HCT116 (cell line): ENCODE results near the gene ARL2.

Experiments
- CEBPB ChIP-seq: IDR thresholded peaks from 2 replicates; pipeline ENCODE4 v1.6.1; 2012; ENCODE audit warnings: low read depth
- EGR1 ChIP-seq: IDR thresholded peaks from 2 replicates; pipeline ENCODE4 v1.6.1; 2012; ENCODE audit warnings: low read depth
- ELF1 ChIP-seq: IDR thresholded peaks from 2 replicates; pipeline ENCODE4 v1.6.1; 2012; ENCODE audit warnings: low read depth, borderline replicate concordance
- EZH2 ChIP-seq: fragments of 200-600 bp; sonication (generic); IDR thresholded peaks from 2 replicates; pipeline ENCODE4 v1.6.1; 2017; ENCODE audit warnings: antibody characterized with exemption, mixed run types
- SRF ChIP-seq: IDR thresholded peaks from 2 replicates; pipeline ENCODE4 v1.6.1; 2012; ENCODE audit warnings: low read depth
- YY1 ChIP-seq: IDR thresholded peaks from 2 replicates; pipeline ENCODE4 v1.6.1; 2011; ENCODE audit warnings: low read length, low read depth, moderate library complexity, mild to moderate bottlenecking; ENCODE audit not compliant: insufficient replicate concordance; ENCODE audit errors: extremely low read depth
- TF ChIP-seq, protein P1 (sequence below): IDR thresholded peaks from 2 replicates; pipeline ENCODE4 v1.6.1; 2011; ENCODE audit warnings: mild to moderate bottlenecking, low read length, moderate library complexity; ENCODE audit not compliant: insufficient replicate concordance; ENCODE audit errors: extremely low read depth
- TF ChIP-seq, protein P2 (sequence below), 3 experiments: fragments of 200-600 bp in 1 of 3; sonication (generic) in 1 of 3; IDR thresholded peaks in 2 of 3; conservative IDR thresholded peaks in 1 of 3; 2 replicates each; pipeline ENCODE4 v1.5.1; 2012 to 2017; ENCODE audit warnings: low read depth in 2 of 3, low read length in 2 of 3, antibody characterized with exemption in 1 of 3, borderline replicate concordance in 1 of 3, control low read depth in 1 of 3, mild to moderate bottlenecking in 1 of 3, mixed read lengths in 1 of 3, mixed run types in 1 of 3, moderate library complexity in 1 of 3; ENCODE audit not compliant: insufficient read depth in 1 of 3
- TF ChIP-seq, protein P3 (sequence below): IDR thresholded peaks from 2 replicates; pipeline ENCODE4 v1.6.1; 2012; ENCODE audit warnings: low read depth
- TF ChIP-seq, protein P4 (sequence below): IDR thresholded peaks from 2 replicates; pipeline ENCODE4 v1.6.1; 2012

DNA sequence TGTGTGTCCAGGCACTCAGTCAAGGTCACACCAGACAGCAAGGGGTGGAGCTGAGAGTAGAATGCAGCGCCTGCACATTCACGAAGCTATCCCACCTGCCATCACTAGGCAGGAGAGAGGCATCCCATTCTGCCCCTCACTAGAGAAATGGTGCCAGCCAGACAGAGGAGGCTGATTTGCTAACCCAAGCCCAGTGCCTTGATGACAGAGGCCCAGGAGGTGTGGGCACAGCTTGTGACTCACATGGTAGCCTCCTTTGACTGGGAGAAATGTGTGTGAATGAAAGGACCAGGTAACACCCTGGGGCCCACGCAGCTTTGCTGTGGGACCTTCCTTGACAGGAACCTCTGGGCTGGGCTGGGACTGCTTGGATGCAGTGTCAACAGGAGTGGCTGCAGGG, 49.6 kb downstream of the ARL2 start:
- TF ChIP-seq, protein P1, sequence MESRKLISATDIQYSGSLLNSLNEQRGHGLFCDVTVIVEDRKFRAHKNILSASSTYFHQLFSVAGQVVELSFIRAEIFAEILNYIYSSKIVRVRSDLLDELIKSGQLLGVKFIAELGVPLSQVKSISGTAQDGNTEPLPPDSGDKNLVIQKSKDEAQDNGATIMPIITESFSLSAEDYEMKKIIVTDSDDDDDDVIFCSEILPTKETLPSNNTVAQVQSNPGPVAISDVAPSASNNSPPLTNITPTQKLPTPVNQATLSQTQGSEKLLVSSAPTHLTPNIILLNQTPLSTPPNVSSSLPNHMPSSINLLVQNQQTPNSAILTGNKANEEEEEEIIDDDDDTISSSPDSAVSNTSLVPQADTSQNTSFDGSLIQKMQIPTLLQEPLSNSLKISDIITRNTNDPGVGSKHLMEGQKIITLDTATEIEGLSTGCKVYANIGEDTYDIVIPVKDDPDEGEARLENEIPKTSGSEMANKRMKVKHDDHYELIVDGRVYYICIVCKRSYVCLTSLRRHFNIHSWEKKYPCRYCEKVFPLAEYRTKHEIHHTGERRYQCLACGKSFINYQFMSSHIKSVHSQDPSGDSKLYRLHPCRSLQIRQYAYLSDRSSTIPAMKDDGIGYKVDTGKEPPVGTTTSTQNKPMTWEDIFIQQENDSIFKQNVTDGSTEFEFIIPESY = no peak
- TF ChIP-seq, protein P2, sequence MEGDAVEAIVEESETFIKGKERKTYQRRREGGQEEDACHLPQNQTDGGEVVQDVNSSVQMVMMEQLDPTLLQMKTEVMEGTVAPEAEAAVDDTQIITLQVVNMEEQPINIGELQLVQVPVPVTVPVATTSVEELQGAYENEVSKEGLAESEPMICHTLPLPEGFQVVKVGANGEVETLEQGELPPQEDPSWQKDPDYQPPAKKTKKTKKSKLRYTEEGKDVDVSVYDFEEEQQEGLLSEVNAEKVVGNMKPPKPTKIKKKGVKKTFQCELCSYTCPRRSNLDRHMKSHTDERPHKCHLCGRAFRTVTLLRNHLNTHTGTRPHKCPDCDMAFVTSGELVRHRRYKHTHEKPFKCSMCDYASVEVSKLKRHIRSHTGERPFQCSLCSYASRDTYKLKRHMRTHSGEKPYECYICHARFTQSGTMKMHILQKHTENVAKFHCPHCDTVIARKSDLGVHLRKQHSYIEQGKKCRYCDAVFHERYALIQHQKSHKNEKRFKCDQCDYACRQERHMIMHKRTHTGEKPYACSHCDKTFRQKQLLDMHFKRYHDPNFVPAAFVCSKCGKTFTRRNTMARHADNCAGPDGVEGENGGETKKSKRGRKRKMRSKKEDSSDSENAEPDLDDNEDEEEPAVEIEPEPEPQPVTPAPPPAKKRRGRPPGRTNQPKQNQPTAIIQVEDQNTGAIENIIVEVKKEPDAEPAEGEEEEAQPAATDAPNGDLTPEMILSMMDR (IDR thresholded peaks at IDR 0.05 in 2 of 3, conservative IDR thresholded peaks at IDR 0.05 in 1 of 3; ENCODE audit: borderline replicate concordance in 1 of 3, insufficient read depth in 1 of 3, low read depth in 2 of 3, low read length in 2 of 3) = no peak
- TF ChIP-seq ELF1 (no peak), CEBPB (no peak), SRF (no peak), EGR1 (no peak), EZH2 (no peak), YY1 (no peak)
- TF ChIP-seq, protein P3, sequence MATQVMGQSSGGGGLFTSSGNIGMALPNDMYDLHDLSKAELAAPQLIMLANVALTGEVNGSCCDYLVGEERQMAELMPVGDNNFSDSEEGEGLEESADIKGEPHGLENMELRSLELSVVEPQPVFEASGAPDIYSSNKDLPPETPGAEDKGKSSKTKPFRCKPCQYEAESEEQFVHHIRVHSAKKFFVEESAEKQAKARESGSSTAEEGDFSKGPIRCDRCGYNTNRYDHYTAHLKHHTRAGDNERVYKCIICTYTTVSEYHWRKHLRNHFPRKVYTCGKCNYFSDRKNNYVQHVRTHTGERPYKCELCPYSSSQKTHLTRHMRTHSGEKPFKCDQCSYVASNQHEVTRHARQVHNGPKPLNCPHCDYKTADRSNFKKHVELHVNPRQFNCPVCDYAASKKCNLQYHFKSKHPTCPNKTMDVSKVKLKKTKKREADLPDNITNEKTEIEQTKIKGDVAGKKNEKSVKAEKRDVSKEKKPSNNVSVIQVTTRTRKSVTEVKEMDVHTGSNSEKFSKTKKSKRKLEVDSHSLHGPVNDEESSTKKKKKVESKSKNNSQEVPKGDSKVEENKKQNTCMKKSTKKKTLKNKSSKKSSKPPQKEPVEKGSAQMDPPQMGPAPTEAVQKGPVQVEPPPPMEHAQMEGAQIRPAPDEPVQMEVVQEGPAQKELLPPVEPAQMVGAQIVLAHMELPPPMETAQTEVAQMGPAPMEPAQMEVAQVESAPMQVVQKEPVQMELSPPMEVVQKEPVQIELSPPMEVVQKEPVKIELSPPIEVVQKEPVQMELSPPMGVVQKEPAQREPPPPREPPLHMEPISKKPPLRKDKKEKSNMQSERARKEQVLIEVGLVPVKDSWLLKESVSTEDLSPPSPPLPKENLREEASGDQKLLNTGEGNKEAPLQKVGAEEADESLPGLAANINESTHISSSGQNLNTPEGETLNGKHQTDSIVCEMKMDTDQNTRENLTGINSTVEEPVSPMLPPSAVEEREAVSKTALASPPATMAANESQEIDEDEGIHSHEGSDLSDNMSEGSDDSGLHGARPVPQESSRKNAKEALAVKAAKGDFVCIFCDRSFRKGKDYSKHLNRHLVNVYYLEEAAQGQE = no peak
- TF ChIP-seq, protein P4, sequence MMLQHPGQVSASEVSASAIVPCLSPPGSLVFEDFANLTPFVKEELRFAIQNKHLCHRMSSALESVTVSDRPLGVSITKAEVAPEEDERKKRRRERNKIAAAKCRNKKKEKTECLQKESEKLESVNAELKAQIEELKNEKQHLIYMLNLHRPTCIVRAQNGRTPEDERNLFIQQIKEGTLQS = no peak
